ENCODE measurements around the gene SRP14.

The SRP14 gene

GRCh38 chr15:40055576-40056293 lies 16.8 kb upstream of the SRP14 start:
- H3K27ac ChIP-seq: peak overlapping the region; percentile 73
- TF ChIP-seq CTCF (conservative IDR thresholded peaks at IDR 0.05): no peak
- no peak for TF ChIP-seq ZFX (IDR thresholded peaks at IDR 0.05)

GRCh38 chr15:40054855-40055575 lies 16.0 kb upstream of the SRP14 start:
- TF ChIP-seq CTCF (conservative IDR thresholded peaks at IDR 0.05) (no peak), ZFX (IDR thresholded peaks at IDR 0.05) (no peak)
- H3K27ac ChIP-seq: peak overlapping the region; percentile 73

DNA sequence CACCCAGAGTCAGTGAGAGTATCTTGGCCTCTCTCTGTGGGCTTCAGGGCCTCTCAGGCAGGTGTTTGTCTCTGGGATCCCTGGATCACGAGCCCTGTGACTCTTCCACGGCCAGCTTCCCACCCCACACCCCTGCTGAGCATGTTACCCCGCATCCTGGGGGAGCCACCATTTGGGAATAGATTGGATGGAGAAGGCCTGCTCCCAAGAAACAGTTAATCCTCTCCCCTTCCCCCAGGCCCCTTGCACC lies 15.5 kb upstream of the SRP14 start:
- peak overlapping the region; percentile 73 for H3K27ac ChIP-seq
- TF ChIP-seq ZFX (IDR thresholded peaks at IDR 0.05) (no peak), CTCF (conservative IDR thresholded peaks at IDR 0.05) (no peak)

GRCh38 chr15:40053831-40054604 lies 15.0 kb upstream of the SRP14 start:
- no peak for TF ChIP-seq ZFX (IDR thresholded peaks at IDR 0.05)
- no peak for TF ChIP-seq CTCF (conservative IDR thresholded peaks at IDR 0.05)
- peak overlapping the region; percentile 73; the same call in 1 of the 2 replicates for H3K27ac ChIP-seq

- TF ChIP-seq CTCF (conservative IDR thresholded peaks at IDR 0.05) (no peak), ZFX (IDR thresholded peaks at IDR 0.05) (no peak)
- H3K27ac ChIP-seq: no peak overlapping the region; the same call in 1 of the 2 replicates
Measured at GRCh38 chr15:40053079-40053830, 14.3 kb upstream of the SRP14 start.

- H3K27ac ChIP-seq: no peak overlapping the region
Measured at GRCh38 chr15:40052604-40053003, 13.6 kb upstream of the SRP14 start.

More at GRCh38 chr15:40052604-40053003, 13.6 kb upstream of the SRP14 start:
- TF ChIP-seq CTCF (conservative IDR thresholded peaks at IDR 0.05) (no peak), ZFX (IDR thresholded peaks at IDR 0.05) (no peak)
